Endothelial cell of hepatic sinusoid (primary cell): ENCODE data around the gene CCL7.

Source experiments
- in situ Hi-C: cut with HindIII; loops from 2 replicates; pipeline ENCODE4 v1.10.0; 2017; ENCODE audit warnings: low sequenced_read_pairs

CCL7 gene

DNA sequence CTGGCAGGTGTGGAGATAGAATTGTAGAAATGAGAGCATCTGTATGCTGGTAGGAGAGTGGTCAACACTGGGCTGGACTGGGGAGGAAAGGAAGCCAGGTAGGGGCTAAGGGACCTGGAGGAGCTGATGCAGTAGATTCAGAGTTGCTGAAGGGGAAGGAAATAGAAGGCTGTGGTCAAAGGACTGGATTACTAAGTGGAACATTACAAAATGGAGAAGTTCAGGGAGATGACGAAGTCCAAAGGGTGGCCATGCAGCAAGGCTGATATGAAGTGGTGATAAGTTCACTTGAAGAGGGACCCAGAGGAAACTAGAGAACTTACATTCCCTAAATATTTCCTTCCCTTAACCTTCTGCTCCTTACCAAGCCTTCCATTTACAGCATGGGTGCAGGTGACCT, 23.6 kb upstream of the CCL7 start:
- in situ Hi-C loops = no loop called here

DNA sequence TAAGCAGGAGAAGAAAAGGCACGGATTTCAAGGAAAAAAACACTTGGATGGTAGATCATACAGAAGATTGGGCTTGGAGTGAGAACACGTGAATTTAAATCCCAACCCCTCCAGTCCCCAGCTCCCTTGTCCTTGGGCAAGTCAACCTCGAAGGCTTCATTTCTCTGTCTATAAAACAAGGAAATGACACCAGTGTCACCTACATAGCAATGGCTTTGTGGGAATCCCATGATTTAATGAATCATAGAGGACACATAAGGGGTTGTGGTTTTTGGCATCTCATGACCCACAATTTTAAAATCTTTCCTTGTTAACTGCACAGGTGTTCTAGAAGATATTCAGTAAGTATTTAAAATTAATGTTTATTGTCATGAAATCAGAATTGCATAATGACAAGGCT, 23.1 kb upstream of the CCL7 start:
- in situ Hi-C loops = no loop called here

DNA sequence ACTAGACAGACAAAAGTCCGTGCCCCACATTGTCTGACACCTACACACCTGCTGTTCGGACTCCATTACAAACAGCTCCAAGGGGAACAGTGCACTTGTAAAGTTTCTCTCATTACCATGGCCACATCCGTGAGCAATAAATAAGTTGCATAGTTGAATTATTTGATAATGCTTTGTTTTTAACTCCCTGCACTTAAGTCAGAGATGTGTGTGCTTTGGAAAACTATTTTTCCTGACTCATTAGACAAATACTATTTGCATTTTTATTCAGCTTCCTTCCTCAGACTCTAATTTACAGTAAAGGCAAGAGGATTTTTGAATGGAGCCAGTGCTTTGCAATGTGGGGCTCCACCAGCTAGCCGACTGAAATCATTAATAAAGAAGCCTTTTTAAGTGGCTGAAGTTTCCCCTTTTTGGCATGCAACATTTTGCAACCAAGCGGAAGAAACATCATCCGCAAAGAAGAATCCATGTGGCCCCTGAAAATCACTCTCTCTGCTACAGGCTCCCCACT, 21.5 kb upstream of the CCL7 start:
- in situ Hi-C loops = no loop called here

DNA sequence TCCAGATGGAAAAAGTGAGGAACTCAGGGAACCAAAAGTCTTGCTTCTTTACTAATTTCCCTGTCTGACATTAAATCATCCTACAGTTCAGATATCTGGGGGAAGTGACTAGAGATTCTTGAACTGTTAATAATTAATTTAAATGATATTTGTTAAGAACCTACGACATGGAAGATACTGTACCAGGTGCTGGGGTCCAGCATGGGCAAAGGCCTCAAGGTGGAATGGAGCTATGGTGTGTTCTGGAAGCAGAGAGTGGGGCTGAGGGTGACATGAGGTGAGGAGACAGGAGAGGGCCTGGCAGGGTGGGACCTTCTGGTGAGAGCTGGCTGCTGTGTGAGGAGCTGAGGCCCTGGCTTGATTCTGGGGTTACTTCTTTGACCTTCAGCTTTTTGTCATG, 21.0 kb upstream of the CCL7 start:
- in situ Hi-C loops = no loop called here

DNA sequence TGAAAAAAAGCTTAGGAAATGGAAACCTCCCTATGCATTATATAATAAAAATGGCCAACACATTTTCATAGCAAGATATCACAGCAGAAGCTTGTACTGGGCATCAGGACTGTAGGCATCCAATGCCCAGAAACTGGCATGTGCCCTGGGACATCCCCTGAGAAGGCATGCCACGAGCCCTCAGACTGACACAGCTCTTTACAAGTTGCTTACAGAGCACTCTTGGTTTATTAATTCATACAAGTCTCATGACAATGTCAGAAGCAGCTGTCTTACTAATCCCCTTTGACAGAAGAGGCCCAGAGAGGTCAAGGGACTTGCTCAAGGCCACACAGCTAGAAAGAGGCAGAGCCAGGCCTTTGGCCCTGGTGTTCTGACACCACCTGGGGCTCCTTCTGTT, 20.5 kb upstream of the CCL7 start:
- in situ Hi-C loops = no loop called here

DNA sequence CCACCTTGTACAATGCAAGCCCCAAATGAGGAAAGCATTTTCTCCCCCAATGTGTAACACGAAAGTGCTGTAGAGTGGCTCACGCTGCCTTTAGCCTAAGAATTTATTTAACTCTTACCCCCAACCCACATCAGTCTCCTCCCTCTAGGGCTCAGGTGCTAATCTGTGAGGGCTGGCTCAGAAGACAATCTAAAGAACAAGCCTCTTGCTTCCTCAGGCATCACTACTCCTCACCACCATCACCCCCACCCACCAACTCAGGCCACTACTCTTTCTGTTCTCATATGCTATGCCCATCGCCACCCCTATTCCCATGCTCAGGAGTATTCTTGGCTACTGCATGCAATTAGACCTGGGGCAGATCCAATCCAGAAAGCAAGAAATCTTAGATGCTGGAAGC, 18.8 kb upstream of the CCL7 start:
- in situ Hi-C loops = no loop called here

DNA sequence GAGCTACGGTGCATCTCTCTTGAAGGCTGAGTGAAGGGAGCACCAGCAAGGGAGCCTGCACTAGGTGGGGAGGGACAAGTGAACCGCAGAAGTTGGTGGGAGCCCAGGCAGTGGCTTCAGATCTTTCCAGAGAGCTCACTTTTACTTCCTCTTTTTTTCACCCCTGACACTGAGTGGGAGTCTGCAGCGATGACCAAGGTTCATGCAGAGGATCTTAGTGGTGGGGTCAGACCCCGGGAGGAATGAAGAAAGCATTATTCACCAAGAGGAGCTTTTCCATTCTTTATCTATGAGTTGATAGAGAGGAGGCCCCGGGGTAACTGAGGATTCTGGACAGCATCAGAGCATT, 18.0 kb upstream of the CCL7 start:
- in situ Hi-C loops = no loop called here

DNA sequence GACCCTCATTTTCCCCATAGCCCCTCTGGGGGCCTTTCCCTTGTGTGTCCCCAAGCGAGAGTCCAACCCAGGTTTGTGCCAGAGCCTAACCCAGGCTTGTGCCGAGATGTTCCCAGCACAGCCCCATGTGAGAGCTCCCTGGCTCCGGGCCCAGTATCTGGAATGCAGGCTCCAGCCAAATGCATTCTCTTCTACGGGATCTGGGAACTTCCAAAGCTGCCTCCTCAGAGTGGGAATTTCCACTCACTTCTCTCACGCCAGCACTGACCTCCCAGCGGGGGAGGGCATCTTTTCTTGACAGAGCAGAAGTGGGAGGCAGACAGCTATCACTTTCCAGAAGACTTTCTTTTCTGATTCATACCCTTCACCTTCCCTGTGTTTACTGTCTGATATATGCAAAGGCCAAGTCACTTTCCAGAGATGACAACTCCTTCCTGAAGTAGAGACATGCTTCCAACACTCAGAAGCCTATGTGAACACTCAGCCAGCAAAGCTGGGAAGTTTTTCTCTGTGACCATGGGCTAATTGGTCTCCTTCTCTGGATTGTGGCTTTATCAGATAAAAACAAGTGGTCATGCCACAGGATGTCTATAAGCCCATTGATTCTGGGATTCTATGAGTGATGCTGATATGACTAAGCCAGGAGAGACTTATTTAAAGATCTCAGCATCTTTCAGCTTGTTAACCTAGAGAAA, 17.4 kb upstream of the CCL7 start:
- in situ Hi-C loops = no loop called here

DNA sequence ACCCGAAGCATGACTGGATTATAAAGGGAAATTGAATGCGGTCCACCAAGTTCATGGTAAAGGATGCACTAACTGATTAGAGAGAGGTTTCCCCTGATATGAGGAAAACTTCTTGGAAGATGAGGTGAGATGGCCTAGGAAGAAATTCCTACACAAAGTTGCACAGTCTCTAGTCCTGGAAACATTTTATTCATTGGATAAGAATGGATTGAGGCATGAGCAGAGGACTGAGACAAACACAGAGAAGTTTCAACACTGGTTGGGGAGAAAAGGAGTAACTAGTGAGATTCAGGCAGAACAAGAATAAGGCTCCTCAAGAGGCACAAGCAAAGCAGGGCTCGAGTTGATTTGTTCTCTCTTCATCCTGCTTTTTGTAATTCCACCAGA, 16.9 kb upstream of the CCL7 start:
- in situ Hi-C loops = no loop called here

DNA sequence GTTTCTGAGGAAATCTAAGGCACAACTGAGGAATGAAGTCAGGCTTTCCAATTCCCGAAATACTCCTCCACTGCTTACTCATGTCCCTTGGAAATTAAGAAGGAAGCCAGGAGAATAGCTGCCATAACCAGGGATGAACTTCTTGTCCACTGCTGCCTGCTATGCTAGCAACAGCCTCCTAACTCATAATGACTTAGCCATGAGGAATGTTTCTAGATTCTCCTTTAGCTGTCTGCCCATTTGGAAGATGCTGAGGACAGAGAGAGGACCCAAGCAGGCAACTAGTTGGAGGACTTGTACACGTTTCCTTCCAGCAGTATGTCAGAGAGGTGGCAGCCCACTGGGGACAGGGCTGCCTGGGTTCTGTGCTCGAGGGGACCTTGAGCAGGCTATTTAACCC, 15.9 kb upstream of the CCL7 start:
- in situ Hi-C loops = no loop called here

DNA sequence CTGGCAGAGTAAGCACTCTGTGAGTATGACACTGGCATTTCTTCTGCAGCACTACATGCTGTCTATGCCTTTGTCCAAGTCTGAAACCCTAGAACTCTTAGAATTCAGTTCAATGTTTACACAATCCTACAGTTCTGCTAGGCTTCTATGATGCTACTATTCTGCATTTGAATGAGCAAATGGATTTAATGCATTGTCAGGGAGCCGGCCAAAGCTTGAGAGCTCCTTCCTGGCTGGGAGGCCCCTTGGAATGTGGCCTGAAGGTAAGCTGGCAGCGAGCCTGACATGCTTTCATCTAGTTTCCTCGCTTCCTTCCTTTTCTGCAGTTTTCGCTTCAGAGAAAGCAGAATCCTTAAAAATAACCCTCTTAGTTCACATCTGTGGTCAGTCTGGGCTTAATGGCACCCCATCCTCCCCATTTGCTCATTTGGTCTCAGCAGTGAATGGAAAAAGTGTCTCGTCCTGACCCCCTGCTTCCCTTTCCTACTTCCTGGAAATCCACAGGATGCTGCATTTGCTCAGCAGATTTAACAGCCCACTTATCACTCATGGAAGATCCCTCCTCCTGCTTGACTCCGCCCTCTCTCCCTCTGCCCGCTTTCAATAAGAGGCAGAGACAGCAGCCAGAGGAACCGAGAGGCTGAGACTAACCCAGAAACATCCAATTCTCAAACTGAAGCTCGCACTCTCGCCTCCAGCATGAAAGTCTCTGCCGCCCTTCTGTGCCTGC, 15.2 kb upstream of the CCL7 start, which contains the start of gene CCL2:
TSS of gene CCL2 (plus strand) at position 635 of the 730 bp plus-strand sequence. CDS start at position 700, 65 bp downstream.
- in situ Hi-C loops = no loop called here

DNA sequence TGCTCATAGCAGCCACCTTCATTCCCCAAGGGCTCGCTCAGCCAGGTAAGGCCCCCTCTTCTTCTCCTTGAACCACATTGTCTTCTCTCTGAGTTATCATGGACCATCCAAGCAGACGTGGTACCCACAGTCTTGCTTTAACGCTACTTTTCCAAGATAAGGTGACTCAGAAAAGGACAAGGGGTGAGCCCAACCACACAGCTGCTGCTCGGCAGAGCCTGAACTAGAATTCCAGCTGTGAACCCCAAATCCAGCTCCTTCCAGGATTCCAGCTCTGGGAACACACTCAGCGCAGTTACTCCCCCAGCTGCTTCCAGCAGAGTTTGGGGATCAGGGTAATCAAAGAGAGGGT, 14.7 kb upstream of the CCL7 start:
- in situ Hi-C loops = no loop called here

DNA sequence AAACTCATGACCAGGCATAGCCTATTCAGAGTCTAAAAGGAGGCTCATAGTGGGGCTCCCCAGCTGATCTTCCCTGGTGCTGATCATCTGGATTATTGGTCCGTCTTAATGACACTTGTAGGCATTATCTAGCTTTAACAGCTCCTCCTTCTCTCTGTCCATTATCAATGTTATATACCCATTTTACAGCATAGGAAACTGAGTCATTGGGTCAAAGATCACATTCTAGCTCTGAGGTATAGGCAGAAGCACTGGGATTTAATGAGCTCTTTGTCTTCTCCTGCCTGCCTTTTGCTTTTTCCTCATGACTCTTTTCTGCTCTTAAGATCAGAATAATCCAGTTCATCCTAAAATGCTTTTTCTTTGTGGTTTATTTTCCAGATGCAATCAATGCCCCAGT, 14.2 kb upstream of the CCL7 start:
- in situ Hi-C loops = no loop called here

DNA sequence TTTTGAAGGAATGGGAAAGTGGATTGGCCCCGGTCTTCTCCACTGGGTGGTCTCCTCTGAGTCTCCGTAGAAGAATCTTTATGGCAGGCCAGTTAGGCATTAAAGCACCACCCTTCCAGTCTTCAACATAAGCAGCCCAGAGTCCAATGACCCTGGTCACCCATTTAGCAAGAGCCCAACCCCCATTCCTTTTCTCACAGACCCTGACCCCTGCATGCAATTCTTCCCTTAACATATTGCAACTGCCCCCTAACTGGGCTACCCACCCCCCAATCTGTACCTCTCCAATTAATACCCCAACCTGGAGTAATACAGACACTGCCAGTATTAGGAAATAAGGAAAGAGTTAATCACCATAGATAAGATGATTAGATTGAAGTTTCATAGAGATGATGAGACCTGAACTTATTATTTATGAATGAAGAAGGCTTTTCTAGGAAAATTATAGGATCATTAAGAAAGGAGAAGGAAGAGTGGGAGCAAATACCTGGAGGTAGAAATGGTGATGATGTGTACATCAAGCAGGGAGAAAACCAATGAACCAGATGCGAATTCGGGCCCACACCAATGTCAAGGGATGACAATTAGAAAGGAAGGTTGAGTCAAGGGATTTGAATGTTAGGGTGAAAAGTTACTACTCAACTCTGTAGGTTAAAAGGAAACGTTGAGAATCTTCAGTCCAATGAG, 12.6 kb upstream of the CCL7 start:
- in situ Hi-C loops = no loop called here

DNA sequence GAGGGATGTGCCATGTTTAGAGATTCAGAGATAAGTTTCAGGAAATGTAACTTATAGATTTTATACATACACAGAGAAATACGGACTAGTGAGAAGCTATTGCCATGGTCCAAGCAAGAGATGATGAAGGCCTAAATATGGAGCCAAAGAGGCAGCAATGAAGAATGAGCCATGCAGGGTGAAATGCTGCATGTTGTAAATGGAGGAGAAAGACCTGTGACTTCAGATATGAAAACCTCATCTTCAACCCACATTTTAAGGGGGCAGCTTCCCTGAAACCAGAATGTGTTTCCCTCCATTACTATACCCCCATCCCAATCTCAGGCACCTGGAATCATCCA, 12.1 kb upstream of the CCL7 start:
- in situ Hi-C loops = no loop called here

DNA sequence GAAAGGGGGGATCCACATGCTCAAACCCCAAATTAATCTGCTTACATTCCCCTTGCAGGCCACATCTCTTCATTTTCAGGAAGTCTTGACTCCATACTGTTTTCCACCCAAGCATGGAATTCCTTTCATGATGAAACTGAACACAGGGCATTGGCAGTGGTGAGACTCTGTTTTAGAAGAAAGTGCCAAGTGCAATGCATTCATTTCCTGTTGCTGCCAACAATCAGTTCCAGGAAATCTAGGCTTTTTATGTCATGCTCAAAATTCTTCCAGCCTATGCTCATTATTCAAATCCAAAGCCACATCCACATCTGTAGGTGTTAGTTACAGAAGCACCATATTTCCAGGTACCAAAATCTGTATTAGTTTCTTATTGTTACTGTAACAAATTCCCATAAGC, 10.9 kb upstream of the CCL7 start:
- in situ Hi-C loops = no loop called here

DNA sequence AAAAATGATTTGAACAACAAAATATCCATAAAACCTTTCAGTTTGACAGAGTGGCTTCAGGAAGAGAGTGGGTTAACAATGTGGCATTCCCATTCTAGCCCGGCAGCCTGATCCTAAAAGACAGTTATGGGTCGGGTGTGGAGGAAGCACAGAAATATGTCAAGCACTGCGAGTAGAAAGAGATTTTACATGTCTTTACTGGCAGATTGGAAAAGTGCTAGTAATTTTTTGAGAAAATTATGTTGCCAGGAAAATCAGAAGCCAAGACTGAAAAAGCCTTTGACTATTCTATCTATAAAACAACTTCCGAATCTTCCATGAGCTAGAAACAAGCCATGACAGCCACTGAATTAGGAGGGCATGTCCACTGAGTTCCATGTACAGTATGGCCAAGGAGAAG, 9.2 kb upstream of the CCL7 start:
- in situ Hi-C loops = no loop called here

DNA sequence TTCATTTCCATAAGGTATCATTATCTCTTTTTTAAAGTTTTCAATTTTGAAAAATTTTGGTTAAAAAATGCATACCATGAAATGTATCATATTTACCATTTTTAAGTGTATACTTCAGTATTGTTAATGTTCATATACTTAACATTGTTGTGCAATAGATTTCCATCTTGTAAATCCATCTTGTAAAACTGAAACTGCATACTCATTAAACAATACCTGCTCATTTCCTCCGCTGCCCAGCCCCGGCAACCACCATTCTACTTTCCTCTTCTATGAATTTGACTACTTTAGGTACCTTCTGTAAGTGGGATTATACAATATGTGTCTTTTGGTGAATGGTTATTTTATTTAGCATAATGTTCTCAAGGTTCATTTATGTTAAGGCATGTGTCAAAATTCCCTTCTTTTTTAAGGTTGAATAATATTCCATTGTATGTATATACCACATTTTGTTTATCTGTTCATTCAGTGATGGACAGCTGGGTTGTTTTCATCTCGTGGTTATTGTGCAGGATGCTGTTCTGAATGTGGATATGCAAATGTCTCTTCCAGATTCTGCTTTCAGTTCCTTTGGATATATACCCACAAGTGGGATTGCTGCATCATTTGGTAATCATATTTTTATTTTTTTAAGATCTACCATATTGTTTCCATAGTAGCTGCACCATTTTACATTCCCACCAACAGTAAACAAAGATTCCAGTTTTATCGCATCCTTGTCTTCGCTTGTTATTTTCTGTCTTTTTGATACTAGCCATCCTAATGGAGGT, 8.3 kb upstream of the CCL7 start:
- in situ Hi-C loops = no loop called here

DNA sequence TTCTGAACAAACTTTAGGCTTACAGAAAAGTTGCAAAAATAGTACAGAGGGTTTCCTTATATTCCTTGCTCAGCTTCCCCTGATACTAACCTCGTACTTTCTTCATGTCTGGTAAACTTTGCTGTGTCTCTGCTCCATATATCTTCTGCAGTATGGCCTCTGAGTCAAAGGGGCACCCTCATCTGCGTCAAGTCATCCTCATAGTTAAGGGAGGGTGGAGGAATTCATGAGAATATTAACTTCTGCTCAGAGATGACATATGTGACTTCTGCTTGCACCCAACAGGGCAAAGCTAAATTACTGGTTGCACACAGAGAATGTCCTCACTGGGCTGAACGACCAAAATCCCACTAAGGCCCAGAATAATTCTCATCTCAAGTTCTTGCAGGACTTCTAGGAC, 4.3 kb upstream of the CCL7 start:
- in situ Hi-C loops = no loop called here

DNA sequence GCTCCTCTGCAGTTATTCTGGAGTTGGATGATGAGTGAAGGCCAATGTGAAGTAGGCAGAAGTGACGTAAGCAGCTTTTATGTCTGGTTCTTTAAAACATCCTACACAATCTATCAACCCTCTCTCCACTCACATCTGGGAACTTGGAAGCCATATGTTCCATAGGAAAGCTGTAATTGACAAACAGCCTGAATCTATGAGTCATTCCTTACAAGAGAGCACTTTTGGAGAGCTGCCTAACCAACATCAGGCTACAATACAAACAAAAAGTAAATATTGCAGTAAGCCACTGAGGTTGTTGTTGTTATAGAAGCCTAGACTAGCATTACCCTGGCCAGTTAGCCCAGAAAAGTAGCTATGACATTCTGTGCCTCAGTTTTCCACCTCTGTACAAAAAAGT, 5.9 kb downstream of the CCL7 start:
- in situ Hi-C loops = no loop called here

DNA sequence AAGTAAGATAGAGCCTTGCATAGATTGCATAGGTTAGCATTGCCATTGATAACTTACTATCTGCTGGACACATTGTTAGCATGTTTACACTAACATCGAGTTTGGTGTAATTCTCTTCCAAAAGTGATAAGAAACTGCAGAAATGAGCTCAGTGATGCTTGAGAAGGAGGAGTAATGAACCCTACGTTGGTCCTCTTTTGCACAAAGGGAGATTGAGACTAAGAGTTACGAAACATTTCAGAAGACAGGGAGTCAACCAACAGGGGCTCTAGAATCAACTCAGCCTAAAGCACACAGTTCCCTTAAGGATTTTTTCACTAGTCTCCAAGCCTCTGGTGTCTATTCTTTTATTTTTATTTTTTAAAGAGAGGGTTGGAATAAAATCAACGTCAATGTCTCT, 6.8 kb downstream of the CCL7 start:
- in situ Hi-C loops = no loop called here

DNA sequence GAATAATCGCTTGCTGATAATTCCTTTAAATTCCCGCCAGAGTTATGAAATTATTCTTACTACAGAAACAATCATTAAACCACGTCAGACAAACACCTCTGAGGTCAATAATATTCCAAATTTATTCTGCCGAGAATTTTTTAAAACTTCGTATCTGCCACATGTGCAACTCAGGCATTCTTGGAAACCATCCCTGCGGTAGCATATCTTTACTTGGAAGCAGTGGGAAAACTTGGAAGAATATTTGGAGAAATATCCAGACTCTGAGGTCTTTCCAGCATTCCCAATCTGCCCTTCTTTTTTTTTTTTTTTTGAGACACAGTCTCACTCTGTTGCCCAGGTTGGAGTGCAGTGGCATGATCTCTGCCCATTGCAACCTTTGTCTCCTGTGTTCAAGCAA, 13.6 kb downstream of the CCL7 start:
- in situ Hi-C loops = no loop called here
